Kidney epithelial cell (primary cell): ENCODE results near the gene TUBGCP2. TPM values are rescaled to one million over a fixed set of nuclear protein-coding genes. Genes with fewer than 3 reads are reported as not detected.

ENCODE experiments used
- DNase-seq: peaks from one replicate; pipeline ENCODE4 v3.0.0-alpha.2; 2010; ENCODE audit warnings: low read depth
- H3K27me3 ChIP-seq: 2 replicates; pipeline ENCODE4 v1.6.0; 2011; ENCODE audit warnings: low read length; ENCODE audit not compliant: control insufficient read depth, insufficient read depth
- H3K36me3 ChIP-seq: 2 replicates; pipeline ENCODE4 v1.5.1; 2011; ENCODE audit warnings: low read length; ENCODE audit not compliant: control insufficient read depth, insufficient read depth
- H3K4me3 ChIP-seq: 2 replicates; pipeline ENCODE4 v1.5.1; 2011; ENCODE audit warnings: low read depth, mild to moderate bottlenecking, control low read depth, low read length
- total RNA-seq: library from RNA; depleted of rRNA; stranded (reverse); fragments of >200 nt; gene quantifications from 2 replicates; pipeline ENCODE4 v1.2.3, GENCODE V29; 2015
- TF ChIP-seq, protein P1 (sequence below): IDR thresholded peaks from 2 replicates; pipeline ENCODE4 v1.5.1; 2011; ENCODE audit warnings: mild to moderate bottlenecking, moderate library complexity, low read length, control low read depth, inconsistent platforms; ENCODE audit not compliant: insufficient read depth, poor library complexity, severe bottlenecking

TUBGCP2 gene
- total RNA-seq, 1 donor from 2014 or later: 65.5 TPM

DNA sequence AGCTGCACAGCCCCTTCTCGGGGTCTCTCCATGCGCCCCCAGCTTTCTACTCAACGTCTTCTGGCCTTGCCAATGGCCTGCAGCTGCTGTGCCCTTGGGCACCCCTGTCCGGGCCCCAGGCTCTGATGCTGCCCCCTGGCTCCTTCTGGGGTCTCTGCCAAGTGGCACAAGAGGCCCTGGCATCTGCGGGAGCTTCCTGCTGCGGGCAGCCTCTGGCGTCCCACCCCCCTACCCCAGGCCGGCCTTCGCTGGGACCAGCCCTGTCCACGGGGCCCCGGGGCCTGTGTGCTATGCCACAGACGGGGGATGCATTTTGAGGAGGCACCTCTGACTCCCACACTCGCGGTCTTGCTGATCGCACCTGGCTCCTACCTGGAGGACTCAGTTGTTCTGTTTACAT, 68.7 kb downstream of the TUBGCP2 start:
- no peak overlapping the region for H3K4me3 ChIP-seq
- TF ChIP-seq, protein P1, sequence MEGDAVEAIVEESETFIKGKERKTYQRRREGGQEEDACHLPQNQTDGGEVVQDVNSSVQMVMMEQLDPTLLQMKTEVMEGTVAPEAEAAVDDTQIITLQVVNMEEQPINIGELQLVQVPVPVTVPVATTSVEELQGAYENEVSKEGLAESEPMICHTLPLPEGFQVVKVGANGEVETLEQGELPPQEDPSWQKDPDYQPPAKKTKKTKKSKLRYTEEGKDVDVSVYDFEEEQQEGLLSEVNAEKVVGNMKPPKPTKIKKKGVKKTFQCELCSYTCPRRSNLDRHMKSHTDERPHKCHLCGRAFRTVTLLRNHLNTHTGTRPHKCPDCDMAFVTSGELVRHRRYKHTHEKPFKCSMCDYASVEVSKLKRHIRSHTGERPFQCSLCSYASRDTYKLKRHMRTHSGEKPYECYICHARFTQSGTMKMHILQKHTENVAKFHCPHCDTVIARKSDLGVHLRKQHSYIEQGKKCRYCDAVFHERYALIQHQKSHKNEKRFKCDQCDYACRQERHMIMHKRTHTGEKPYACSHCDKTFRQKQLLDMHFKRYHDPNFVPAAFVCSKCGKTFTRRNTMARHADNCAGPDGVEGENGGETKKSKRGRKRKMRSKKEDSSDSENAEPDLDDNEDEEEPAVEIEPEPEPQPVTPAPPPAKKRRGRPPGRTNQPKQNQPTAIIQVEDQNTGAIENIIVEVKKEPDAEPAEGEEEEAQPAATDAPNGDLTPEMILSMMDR: no peak
- H3K27me3 ChIP-seq: peaks cover 86% of the 10 kb centered on the region
- no peaks in the 10 kb centered on the region for H3K36me3 ChIP-seq
- no peak for DNase-seq

DNA sequence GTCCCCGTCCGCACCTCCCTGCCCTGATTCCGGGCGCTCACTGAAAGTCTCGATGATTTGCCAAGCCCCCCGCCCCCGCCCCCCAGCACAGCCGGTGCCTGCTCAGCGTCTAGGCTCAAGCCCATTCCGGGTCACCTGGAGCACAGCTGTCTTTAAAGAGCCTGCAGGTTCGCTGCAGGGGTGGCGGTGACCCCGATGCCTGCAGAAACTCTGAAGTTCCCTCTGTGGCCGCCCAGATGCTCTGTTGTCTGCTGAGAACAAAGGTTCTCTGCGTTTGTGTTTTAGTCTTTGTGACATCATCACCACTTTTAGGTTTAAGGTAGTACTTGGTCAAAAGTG, 70.2 kb downstream of the TUBGCP2 start:
- Histone ChIP-seq H3K4me3 (no peak overlapping the region), H3K27me3 (peaks cover 82% of the 10 kb centered on the region), H3K36me3 (no peaks in the 10 kb centered on the region)
- no peak for DNase-seq
- TF ChIP-seq, protein P1: no peak

DNA sequence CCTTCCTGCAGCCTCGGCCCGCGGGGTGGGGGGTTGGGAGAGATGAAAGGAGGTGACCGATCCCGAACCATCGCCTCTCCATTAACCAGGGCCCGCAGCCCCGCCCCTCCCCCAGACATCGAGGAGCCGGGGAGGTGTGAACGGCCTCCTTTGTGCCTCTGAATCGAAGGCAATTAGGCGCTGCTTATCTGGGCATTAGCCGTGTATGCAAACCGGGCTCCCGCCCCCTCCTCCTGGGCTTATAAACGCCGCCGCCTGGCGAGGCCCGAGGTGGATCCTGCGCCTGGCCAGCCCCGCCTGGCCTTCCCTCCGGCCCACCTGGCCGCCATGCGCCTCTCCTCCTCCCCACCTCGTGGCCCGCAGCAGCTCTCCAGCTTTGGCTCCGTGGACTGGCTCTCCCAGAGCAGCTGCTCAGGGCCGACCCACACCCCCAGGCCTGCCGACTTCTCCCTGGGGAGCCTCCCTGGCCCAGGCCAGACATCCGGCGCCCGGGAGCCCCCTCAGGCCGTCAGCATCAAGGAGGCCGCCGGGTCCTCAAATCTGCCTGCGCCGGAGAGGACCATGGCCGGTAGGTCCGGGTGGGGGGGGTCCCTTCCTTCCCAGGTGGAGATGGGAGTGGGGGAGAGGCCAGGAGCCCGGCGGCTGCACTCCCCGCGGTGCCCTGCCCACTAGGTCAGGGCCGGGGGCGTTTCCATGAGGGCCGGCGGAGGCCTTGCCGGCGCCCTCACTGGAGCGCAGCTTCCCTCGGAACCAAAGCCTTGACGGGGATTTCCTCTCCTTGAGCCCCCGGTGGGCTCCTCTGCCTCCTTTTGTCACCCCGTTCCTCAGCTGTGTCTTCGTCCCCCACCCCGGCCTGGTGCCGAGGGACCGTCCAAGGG, 70.8 kb downstream of the TUBGCP2 start, which contains the start of gene VENTX:
TSS of gene VENTX (plus strand) at position 268 of the 878 bp plus-strand sequence. CDS start at position 328, 60 bp downstream.
- Histone ChIP-seq H3K4me3 (no peak within 1 kb of the TSS), H3K27me3 (peaks cover 83% of the 10 kb centered on the region), H3K36me3 (no peaks in the 10 kb centered on the region)
- TF ChIP-seq, protein P1: no peak
- no peak for DNase-seq

DNA sequence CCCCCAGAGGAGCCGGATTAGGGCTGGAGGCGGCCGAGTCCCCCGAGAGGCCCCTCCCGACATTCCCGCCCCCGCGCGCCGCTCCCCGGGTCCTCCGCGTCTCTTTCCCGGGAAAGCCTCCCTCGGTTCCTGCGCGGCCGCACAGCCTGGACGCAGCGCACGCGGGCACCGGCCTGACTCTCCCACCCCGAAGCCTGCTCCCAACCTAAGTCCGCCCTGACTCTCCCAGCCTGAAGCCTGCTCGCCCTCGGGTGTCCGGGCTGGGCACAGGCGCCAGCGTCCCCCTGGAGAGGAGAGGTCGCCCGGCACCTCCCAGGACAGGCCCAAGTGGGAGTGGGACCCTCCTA, 71.5 kb downstream of the TUBGCP2 start:
- TF ChIP-seq, protein P1: no peak
- no peak overlapping the region for H3K4me3 ChIP-seq
- peaks cover 84% of the 10 kb centered on the region for H3K27me3 ChIP-seq
- no peaks in the 10 kb centered on the region for H3K36me3 ChIP-seq
- DNase-seq: no peak

DNA sequence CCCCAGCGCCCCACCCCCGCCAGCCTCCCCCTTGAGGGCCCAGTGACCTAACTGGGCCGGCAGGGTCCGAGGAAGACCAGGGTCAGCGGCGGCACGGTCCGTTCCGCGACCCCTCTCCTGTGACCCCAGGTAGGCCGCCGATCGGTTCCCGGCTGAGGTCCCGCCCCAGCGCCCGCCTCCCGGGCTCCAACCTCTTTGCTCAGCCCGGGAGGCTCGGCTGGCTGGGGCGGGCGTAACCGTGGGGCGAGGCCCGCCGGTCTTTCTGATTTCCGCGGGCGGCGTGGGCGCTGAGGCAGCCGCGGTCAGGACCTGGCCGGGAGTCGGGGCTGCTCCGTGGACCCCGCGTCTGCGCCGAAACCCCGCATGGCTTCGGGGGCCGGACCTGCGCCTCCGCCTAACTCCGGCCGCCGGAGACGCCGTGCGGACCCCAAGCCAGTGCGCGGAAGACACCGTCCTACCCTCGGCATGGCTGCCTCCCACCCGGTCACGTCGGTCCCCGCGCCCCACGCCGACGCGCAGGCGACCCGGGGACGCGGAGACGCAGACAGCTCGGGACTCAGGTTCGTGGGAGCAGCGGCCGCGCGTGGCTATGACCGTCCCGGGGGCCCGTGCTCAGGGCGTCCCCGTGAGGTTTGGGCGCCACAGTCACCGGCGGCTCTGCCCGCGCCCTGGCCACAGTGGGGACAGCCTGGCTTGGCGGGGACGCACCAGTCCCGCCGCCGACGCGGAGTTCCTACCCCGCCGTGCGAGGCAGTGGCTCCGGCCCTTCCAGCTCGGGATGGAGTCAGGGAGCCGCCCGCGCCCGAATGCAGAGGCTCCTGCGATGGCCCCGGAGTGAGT, 72.1 kb downstream of the TUBGCP2 start:
- DNase-seq: no peak
- H3K27me3 ChIP-seq: peaks cover 84% of the 10 kb centered on the region
- TF ChIP-seq, protein P1: no peak
- no peak overlapping the region for H3K4me3 ChIP-seq
- no peaks in the 10 kb centered on the region for H3K36me3 ChIP-seq
